Gastroesophageal sphincter (tissue), 3 donors: Measurements from ENCODE around the gene SPOCK3.

ENCODE experiments used
- POLR2AphosphoS5 ChIP-seq: sonication (generic); formaldehyde crosslinking; IDR thresholded peaks from one replicate; pipeline ENCODE4 v1.6.1; 2017; ENCODE audit warnings: antibody characterized with exemption
- TF ChIP-seq, protein P1 (sequence below), 4 experiments: fragments of 200-600 bp in 2 of 4; fragments of 450-650 bp in 2 of 4; sonication (generic) in 1 of 4; IDR thresholded peaks; one replicate each; pipeline ENCODE4 v1.5.1; 2017 to 2019; ENCODE audit warnings: antibody characterized with exemption in 4 of 4, mild to moderate bottlenecking in 2 of 4, moderate library complexity in 2 of 4

DNA sequence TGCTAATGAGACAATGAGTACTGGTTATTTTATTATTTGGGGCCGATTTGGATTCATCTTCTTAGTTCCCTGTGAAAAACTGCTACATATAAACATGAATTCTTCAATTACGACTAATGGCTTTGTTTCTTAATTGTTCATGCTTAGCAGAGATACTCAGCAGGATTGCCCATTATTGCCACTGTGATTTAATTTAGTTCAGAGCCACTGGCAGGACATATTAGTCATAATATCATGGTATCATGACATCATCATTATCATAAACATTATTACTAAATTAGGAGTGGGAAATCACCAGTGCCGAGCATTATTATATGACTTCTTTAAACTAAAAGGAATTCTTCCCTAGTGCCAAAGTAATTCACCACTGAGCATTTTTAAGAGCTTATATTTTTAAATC, 201.4 kb downstream of the SPOCK3 start:
- TF ChIP-seq, protein P1, sequence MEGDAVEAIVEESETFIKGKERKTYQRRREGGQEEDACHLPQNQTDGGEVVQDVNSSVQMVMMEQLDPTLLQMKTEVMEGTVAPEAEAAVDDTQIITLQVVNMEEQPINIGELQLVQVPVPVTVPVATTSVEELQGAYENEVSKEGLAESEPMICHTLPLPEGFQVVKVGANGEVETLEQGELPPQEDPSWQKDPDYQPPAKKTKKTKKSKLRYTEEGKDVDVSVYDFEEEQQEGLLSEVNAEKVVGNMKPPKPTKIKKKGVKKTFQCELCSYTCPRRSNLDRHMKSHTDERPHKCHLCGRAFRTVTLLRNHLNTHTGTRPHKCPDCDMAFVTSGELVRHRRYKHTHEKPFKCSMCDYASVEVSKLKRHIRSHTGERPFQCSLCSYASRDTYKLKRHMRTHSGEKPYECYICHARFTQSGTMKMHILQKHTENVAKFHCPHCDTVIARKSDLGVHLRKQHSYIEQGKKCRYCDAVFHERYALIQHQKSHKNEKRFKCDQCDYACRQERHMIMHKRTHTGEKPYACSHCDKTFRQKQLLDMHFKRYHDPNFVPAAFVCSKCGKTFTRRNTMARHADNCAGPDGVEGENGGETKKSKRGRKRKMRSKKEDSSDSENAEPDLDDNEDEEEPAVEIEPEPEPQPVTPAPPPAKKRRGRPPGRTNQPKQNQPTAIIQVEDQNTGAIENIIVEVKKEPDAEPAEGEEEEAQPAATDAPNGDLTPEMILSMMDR (IDR thresholded peaks at IDR 0.05), result no peak
- no peak for TF ChIP-seq POLR2AphosphoS5
